Progenitor cell of endocrine pancreas (in vitro differentiated cells): ENCODE results near the gene BRIP1. TPM values are rescaled to one million over a fixed set of nuclear protein-coding genes. Genes with fewer than 3 reads are reported as not detected.
"Not testable (repeated sequence)": the region's sequence is repeated elsewhere in the genome, so short reads cannot be mapped to it uniquely, and the experiment has no call there.

Source experiments
- DNase-seq: peaks from one replicate; pipeline ENCODE4 v3.0.0; 2021; ENCODE audit warnings: low spot score; ENCODE audit not compliant: unreplicated experiment
- H3K27ac Mint-ChIP-seq: 2 replicates; pipeline ENCODE4 v1.8.0; 2021; ENCODE audit warnings: mild to moderate bottlenecking, moderate library complexity, mixed read lengths
- H3K27me3 Mint-ChIP-seq: 2 replicates; pipeline ENCODE4 v1.8.0; 2021; ENCODE audit warnings: mixed read lengths
- H3K36me3 Mint-ChIP-seq: 2 replicates; pipeline ENCODE4 v1.8.0; 2022; ENCODE audit warnings: mixed read lengths; ENCODE audit not compliant: insufficient read depth
- H3K4me1 Mint-ChIP-seq: 2 replicates; pipeline ENCODE4 v1.8.0; 2021; ENCODE audit warnings: low read depth, mixed read lengths
- H3K4me3 Mint-ChIP-seq: 2 replicates; pipeline ENCODE4 v1.8.0; 2021; ENCODE audit warnings: low read depth, mild to moderate bottlenecking, moderate library complexity, mixed read lengths
- H3K9me3 Mint-ChIP-seq: 2 replicates; pipeline ENCODE4 v1.8.0; 2021; ENCODE audit warnings: low read depth, mixed read lengths
- total RNA-seq: library from RNA; stranded (reverse); gene quantifications from 2 replicates; pipeline ENCODE4 v1.2.1, GENCODE V29; 2021
- TF ChIP-seq, protein P1 (sequence below): fragments of 200-600 bp; sonication (generic); IDR thresholded peaks from one replicate; pipeline ENCODE4 v1.5.0; 2021; ENCODE audit warnings: antibody characterized with exemption, mild to moderate bottlenecking; ENCODE audit not compliant: unreplicated experiment

The BRIP1 gene
- total RNA-seq, 1 donor from 2014 or later, result 13.5 TPM

GRCh38 chr17:61863801-61864126, 436 bp upstream of the BRIP1 start:
- H3K27ac Mint-ChIP-seq, result peak overlapping the region; percentile 98
- no peaks in the 10 kb centered on the region for H3K36me3 Mint-ChIP-seq
- H3K9me3 Mint-ChIP-seq, result no peaks in the 10 kb centered on the region
- H3K27me3 Mint-ChIP-seq, result no peaks in the 10 kb centered on the region
- H3K4me3 Mint-ChIP-seq, result peak overlapping the region; percentile 94
- TF ChIP-seq, protein P1, sequence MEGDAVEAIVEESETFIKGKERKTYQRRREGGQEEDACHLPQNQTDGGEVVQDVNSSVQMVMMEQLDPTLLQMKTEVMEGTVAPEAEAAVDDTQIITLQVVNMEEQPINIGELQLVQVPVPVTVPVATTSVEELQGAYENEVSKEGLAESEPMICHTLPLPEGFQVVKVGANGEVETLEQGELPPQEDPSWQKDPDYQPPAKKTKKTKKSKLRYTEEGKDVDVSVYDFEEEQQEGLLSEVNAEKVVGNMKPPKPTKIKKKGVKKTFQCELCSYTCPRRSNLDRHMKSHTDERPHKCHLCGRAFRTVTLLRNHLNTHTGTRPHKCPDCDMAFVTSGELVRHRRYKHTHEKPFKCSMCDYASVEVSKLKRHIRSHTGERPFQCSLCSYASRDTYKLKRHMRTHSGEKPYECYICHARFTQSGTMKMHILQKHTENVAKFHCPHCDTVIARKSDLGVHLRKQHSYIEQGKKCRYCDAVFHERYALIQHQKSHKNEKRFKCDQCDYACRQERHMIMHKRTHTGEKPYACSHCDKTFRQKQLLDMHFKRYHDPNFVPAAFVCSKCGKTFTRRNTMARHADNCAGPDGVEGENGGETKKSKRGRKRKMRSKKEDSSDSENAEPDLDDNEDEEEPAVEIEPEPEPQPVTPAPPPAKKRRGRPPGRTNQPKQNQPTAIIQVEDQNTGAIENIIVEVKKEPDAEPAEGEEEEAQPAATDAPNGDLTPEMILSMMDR, result no peak
- no peak for DNase-seq
- peaks cover 20% of the 10 kb centered on the region for H3K4me1 Mint-ChIP-seq

DNA sequence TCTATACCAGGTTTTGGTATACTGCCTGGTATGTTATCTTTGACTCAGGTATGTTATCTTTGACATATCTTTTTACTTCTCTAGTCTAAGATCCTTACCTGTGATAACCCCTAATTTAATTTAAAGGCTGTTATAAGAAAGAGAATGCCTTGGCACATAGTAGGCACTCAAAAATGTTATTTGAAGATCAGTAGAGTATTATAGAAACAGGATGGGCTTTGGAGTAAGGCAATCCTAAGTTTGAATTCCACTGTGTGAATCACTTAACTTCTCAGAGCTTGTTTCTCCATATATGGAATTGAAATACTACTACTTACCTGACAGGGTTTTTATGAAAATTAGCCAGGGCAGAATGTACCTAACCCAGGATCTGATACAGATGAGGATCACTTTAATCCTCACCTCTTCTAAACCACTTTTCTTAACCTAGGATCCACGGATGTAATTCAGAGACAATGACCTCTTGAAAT, 1.2 kb downstream of the BRIP1 start:
- H3K4me1 Mint-ChIP-seq, result peaks cover 20% of the 10 kb centered on the region
- no peaks in the 10 kb centered on the region for H3K36me3 Mint-ChIP-seq
- no peaks in the 10 kb centered on the region for H3K27me3 Mint-ChIP-seq
- peak overlapping the region; percentile 94 for H3K4me3 Mint-ChIP-seq
- DNase-seq, result no peak
- TF ChIP-seq, protein P1, result no peak
- no peaks in the 10 kb centered on the region for H3K9me3 Mint-ChIP-seq
- H3K27ac Mint-ChIP-seq, result peak overlapping the region; percentile 98

DNA sequence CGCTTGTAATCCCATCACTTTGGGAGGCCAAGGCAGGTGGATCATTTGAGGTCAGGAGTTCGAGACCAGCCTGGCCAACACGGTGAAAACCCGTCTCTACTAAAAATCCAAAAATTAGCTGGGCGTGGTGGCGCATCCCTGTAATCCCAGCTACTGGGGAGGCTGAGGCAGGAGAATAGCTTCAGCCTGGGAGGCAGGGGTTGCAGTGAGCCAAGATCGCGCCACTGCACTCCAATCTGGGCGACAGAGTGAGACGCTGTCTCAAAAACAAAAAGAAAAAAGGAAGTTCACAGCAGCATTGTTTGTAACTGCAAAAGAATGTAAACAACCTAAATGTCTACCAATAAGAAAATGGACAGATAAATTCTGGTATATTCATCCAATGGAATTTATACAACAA, 2.9 kb downstream of the BRIP1 start:
- not testable (repeated sequence) for DNase-seq, H3K4me3 Mint-ChIP-seq, H3K27ac Mint-ChIP-seq, H3K27me3 Mint-ChIP-seq, H3K9me3 Mint-ChIP-seq, H3K36me3 Mint-ChIP-seq
- H3K4me1 Mint-ChIP-seq, result peaks cover 20% of the 10 kb centered on the region

- H3K9me3 Mint-ChIP-seq, result no peaks in the 10 kb centered on the region
- H3K4me1 Mint-ChIP-seq, result no peaks in the 10 kb centered on the region
- H3K4me3 Mint-ChIP-seq, result no peak overlapping the region
- H3K36me3 Mint-ChIP-seq, result peaks cover 7% of the 10 kb centered on the region
- TF ChIP-seq, protein P1, result no peak
- H3K27ac Mint-ChIP-seq, result no peak overlapping the region
- H3K27me3 Mint-ChIP-seq, result no peaks in the 10 kb centered on the region
- DNase-seq, result no peak
Measured at GRCh38 chr17:61856035-61856434, 7.3 kb downstream of the BRIP1 start.

DNA sequence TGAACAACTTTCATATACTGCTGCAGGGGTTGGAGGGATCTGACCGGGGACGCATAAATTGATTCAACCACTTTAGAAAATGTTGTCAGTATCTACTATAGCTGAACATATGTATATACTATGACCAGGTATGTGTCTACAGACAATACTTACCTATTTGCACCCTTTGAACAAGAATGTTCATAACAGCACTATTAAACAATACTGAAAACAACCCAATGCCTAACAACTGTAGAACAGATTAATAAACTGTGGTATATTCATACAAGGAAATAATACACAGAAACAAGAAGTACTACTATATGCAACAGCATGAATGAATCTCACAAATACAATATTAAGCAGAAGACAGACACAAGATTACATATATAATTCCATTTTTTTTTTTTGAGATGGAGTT, 10.5 kb downstream of the BRIP1 start:
- H3K4me3 Mint-ChIP-seq, result no peak overlapping the region
- H3K27ac Mint-ChIP-seq, result no peak overlapping the region
- no peak for DNase-seq
- no peaks in the 10 kb centered on the region for H3K4me1 Mint-ChIP-seq
- H3K27me3 Mint-ChIP-seq, result no peaks in the 10 kb centered on the region
- TF ChIP-seq, protein P1, result no peak
- no peaks in the 10 kb centered on the region for H3K9me3 Mint-ChIP-seq
- H3K36me3 Mint-ChIP-seq, result peaks cover 7% of the 10 kb centered on the region

DNA sequence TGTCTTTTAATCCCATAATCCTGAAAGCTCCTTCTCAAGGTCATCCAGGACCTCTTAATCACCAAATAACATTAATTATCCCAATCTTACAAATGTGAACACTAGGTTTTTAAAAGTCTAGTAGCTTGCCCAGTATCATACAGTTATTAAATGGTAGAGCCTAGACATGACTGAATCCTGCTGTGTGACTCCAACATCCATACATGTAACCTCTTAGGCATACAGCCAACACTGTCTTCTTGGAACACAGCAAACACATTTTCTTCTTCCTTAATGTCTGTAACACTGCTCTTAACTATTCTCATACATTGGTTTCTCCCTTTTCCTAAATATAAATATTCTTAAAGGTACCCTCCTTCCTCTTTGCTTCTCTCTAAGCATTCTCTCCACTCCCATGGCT, 13.7 kb downstream of the BRIP1 start:
- no peak for DNase-seq
- TF ChIP-seq, protein P1, result no peak
- Mint-ChIP-seq H3K27me3 (no peaks in the 10 kb centered on the region), H3K36me3 (peaks cover 11% of the 10 kb centered on the region), H3K9me3 (no peaks in the 10 kb centered on the region), H3K27ac (peak overlapping the region; percentile 29), H3K4me1 (no peaks in the 10 kb centered on the region), H3K4me3 (no peak overlapping the region)
